SJSA1 (cell line): ENCODE results near the gene MGME1. TPM values are rescaled to one million over a fixed set of nuclear protein-coding genes. Genes with fewer than 3 reads are reported as not detected.

Experiments
- total RNA-seq: library from RNA; depleted of rRNA; stranded (reverse); fragments of >200 nt; shearing (Covaris generic); gene quantifications from 2 replicates; pipeline ENCODE4 v1.2.3, GENCODE V29; 2014; rRNA removed

Gene MGME1
- total RNA-seq, 1 experiment from 2014 or later, result 20.6 TPM

Other genes with a start within 250 kb of the MGME1 start
- gene SNX5, start 224 bp upstream of the MGME1 start, total RNA-seq, result 114 and 129 TPM in 2 replicates
- gene OVOL2, start 88.9 kb downstream of the MGME1 start, total RNA-seq, result not detected in 2 replicates
- gene KAT14, start 168.8 kb downstream of the MGME1 start, total RNA-seq, result 14.4 and 15.3 TPM in 2 replicates
- gene PET117, start 168.8 kb downstream of the MGME1 start, total RNA-seq, result 18.1 and 21.7 TPM in 2 replicates